Kidney (tissue), 14 donors: ENCODE data around the gene RSPH6A. TPM values are rescaled to one million over a fixed set of nuclear protein-coding genes. Genes with fewer than 3 reads are reported as not detected.

Source experiments
- DNase-seq, 5 donors: peaks; one replicate each; pipeline ENCODE4 v3.0.0-alpha.2; 2013 to 2020
- FAIRE-seq: peaks from 2 replicates; lab custom pipeline; 2012; peaks lifted over from hg19 to GRCh38; lab: Jason Lieb, UNC
- H3K27ac ChIP-seq, 2 donors: one replicate each; pipeline ENCODE4 v1.7.0; 2013; ENCODE audit warnings: low read depth in 2 of 2, low read length in 2 of 2, inconsistent platforms in 1 of 2
- H3K27me3 ChIP-seq: one replicate; pipeline ENCODE4 v1.7.1; 2013; ENCODE audit warnings: low read length, inconsistent platforms; ENCODE audit not compliant: control insufficient read depth, insufficient read depth
- H3K36me3 ChIP-seq, 3 donors: one replicate each; pipeline versions ENCODE4 v1.7.0 to v1.7.1; 2013; ENCODE audit warnings: low read length in 3 of 3, control low read depth in 1 of 3, inconsistent platforms in 1 of 3; ENCODE audit not compliant: insufficient read depth in 3 of 3, control insufficient read depth in 2 of 3
- H3K4me1 ChIP-seq, 3 donors: one replicate each; pipeline versions ENCODE4 v1.7.0 to v1.7.1; 2013; ENCODE audit warnings: low read length in 3 of 3, inconsistent platforms in 1 of 3, low read depth in 1 of 3; ENCODE audit not compliant: control insufficient read depth in 2 of 3, insufficient read depth in 2 of 3
- H3K4me3 ChIP-seq, 3 donors: one replicate each; pipeline versions ENCODE4 v1.7.0 to v1.8.1; 2013; ENCODE audit warnings: low read length in 3 of 3, control low read depth in 1 of 3, inconsistent platforms in 1 of 3
- H3K9ac ChIP-seq, 3 donors: one replicate each; pipeline versions ENCODE4 v1.7.0 to v1.7.1; 2013; ENCODE audit warnings: low read length in 3 of 3, control low read depth in 1 of 3, inconsistent platforms in 1 of 3
- H3K9me3 ChIP-seq, 3 donors: one replicate each; pipeline versions ENCODE4 v1.7.0 to v1.7.1; 2013; ENCODE audit warnings: low read length in 3 of 3, control low read depth in 1 of 3, inconsistent platforms in 1 of 3; ENCODE audit not compliant: control insufficient read depth in 2 of 3, insufficient read depth in 1 of 3
- intact Hi-C: fragments of 100-400 bp; cut with DNase I; formaldehyde crosslinking; loops from one replicate; pipeline ENCODE4 v1.11.1; 2022
- polyA plus RNA-seq: library from polyadenylated mRNA; stranded (reverse); fragments of 350-450 nt; fragmentation: Illumina TruSeq; extraction: RNeasy Lipid Tissue Mini Kit (QIAGEN cat#74804); gene quantifications from one replicate; pipeline ENCODE4 v1.2.3, GENCODE V29; 2014; ENCODE audit warnings: low read depth, low replicate concordance; ENCODE audit not compliant: insufficient read depth
- total RNA-seq: library from RNA; stranded (reverse); fragmentation: NEBNext Ultra II Directional; extraction: Animal tissue kit (Norgen Biotek cat#: 25700); gene quantifications from one replicate; pipeline ENCODE4 v1.2.1, GENCODE V29; 2021
- TF ChIP-seq, protein P1 (sequence below): IDR thresholded peaks from 3 replicates; pipeline ENCODE4 v1.5.1; 2012; ENCODE audit warnings: mild to moderate bottlenecking, moderate library complexity, borderline replicate concordance; ENCODE audit not compliant: insufficient read depth; ENCODE audit errors: extremely low read depth
- donor health status: control.
- donor health status: control.
- donor health status: control.
- donor health status: control.
- donor health status: control.
- donor health status: DM: yes; HTN: yes; CAD: no.
- donor health status: Normal renal cell carcinoma (clear cell type).

Gene RSPH6A
- total and polyA plus RNA-seq, 2 donors from 2014 or later = 0.13 TPM; not detected in 1

DNA sequence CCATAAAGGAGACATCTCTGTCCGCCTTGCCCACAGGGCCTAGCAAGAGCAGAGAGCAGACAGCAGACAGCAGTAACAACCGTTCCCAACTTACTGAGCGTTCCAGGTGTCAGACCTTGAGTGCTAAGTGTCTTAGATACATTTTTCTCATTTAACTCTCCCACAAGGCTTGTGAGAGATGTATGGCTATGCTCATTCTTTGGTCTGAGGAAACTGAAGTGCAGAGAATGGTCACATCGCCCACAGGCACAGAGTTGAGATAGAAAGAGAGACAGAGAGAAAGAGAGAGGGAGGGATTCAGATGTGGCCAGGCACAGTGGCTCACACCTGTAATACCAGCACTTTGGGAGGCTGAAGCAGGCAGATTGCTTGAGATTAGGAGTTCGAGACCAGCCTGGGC lies 67.6 kb downstream of the RSPH6A start:
- Histone ChIP-seq H3K27me3 (no peaks in the 10 kb centered on the region), H3K36me3 (no peaks in the 10 kb centered on the region), H3K9me3 (no peaks in the 10 kb centered on the region), H3K27ac (no peak overlapping the region), H3K4me3 (no peak overlapping the region), H3K4me1 (no peaks in the 10 kb centered on the region), H3K9ac (no peak overlapping the region)
- DNase-seq = no peak
- TF ChIP-seq, protein P1, sequence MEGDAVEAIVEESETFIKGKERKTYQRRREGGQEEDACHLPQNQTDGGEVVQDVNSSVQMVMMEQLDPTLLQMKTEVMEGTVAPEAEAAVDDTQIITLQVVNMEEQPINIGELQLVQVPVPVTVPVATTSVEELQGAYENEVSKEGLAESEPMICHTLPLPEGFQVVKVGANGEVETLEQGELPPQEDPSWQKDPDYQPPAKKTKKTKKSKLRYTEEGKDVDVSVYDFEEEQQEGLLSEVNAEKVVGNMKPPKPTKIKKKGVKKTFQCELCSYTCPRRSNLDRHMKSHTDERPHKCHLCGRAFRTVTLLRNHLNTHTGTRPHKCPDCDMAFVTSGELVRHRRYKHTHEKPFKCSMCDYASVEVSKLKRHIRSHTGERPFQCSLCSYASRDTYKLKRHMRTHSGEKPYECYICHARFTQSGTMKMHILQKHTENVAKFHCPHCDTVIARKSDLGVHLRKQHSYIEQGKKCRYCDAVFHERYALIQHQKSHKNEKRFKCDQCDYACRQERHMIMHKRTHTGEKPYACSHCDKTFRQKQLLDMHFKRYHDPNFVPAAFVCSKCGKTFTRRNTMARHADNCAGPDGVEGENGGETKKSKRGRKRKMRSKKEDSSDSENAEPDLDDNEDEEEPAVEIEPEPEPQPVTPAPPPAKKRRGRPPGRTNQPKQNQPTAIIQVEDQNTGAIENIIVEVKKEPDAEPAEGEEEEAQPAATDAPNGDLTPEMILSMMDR = no peak
- no peak for FAIRE-seq
- intact Hi-C loops = no loop called here

DNA sequence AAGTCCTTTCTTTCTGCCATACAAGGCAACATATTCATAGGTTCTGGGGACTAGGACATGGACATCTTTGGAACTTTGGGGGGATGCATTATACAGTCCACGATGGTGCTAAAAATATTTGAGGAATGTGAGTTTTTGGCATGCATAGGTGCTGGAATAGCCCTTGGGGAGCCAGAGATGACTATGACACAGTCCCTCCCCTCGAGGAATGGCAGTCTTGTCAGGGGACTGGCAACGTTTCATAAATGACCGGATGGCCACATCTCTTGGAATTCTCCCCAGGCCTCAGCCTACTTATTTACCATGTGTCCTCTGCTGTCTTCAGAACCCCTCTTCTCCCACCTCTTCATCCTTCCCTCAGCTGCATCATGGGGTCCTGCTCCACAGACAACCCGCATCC lies 68.2 kb downstream of the RSPH6A start:
- H3K4me3 ChIP-seq = no peak overlapping the region
- H3K36me3 ChIP-seq = no peaks in the 10 kb centered on the region
- no peaks in the 10 kb centered on the region for H3K27me3 ChIP-seq
- TF ChIP-seq, protein P1 = no peak
- intact Hi-C loops = no loop called here
- H3K27ac ChIP-seq = no peak overlapping the region
- no peak for FAIRE-seq
- no peaks in the 10 kb centered on the region for H3K4me1 ChIP-seq
- no peak for DNase-seq
- no peak overlapping the region for H3K9ac ChIP-seq
- no peaks in the 10 kb centered on the region for H3K9me3 ChIP-seq

Other genes starting within 250 kb of the RSPH6A start
- 19.1 TPM for gene OPA3, start 230.5 kb downstream of the RSPH6A start, total RNA-seq
- 8.1 TPM for gene OPA3, start 230.5 kb downstream of the RSPH6A start, polyA plus RNA-seq
- 9.7 TPM for gene GPR4, start 213.1 kb downstream of the RSPH6A start, total RNA-seq
- 6.8 TPM for gene GPR4, start 213.1 kb downstream of the RSPH6A start, polyA plus RNA-seq
- gene EML2, start 175.9 kb downstream of the RSPH6A start, total RNA-seq = 93.8 TPM
- gene EML2, start 175.9 kb downstream of the RSPH6A start, polyA plus RNA-seq = 36.6 TPM
- 3.3 TPM for gene GIPR, start 147.1 kb downstream of the RSPH6A start, total RNA-seq
- 0.65 TPM for gene GIPR, start 147.1 kb downstream of the RSPH6A start, polyA plus RNA-seq
- 252 TPM for gene SNRPD2, start 123.4 kb downstream of the RSPH6A start, total RNA-seq
- gene SNRPD2, start 123.4 kb downstream of the RSPH6A start, polyA plus RNA-seq = 358 TPM
- 8.0 TPM for gene QPCTL, start 122.6 kb downstream of the RSPH6A start, total RNA-seq
- 6.8 TPM for gene QPCTL, start 122.6 kb downstream of the RSPH6A start, polyA plus RNA-seq
- 16.6 TPM for gene FBXO46, start 84.4 kb downstream of the RSPH6A start, total RNA-seq
- 6.5 TPM for gene FBXO46, start 84.4 kb downstream of the RSPH6A start, polyA plus RNA-seq
- gene MEIOSIN, start 81.9 kb downstream of the RSPH6A start, total RNA-seq = not detected
- not detected for gene MEIOSIN, start 81.9 kb downstream of the RSPH6A start, polyA plus RNA-seq
- gene SIX5, start 46.1 kb downstream of the RSPH6A start, total RNA-seq = 19.4 TPM
- 15.2 TPM for gene SIX5, start 46.1 kb downstream of the RSPH6A start, polyA plus RNA-seq
- 63.0 TPM for gene DMPK, start 32.8 kb downstream of the RSPH6A start, total RNA-seq
- 31.3 TPM for gene DMPK, start 32.8 kb downstream of the RSPH6A start, polyA plus RNA-seq
- gene DMWD, start 22.5 kb downstream of the RSPH6A start, total RNA-seq = 60.9 TPM
- 22.2 TPM for gene DMWD, start 22.5 kb downstream of the RSPH6A start, polyA plus RNA-seq
- gene SYMPK, start 47.8 kb upstream of the RSPH6A start, total RNA-seq = 77.4 TPM
- 61.5 TPM for gene SYMPK, start 47.8 kb upstream of the RSPH6A start, polyA plus RNA-seq
- 3.7 TPM for gene FOXA3, start 49.0 kb upstream of the RSPH6A start, total RNA-seq
- 1.8 TPM for gene FOXA3, start 49.0 kb upstream of the RSPH6A start, polyA plus RNA-seq
- 23.2 TPM for gene IRF2BP1, start 70.8 kb upstream of the RSPH6A start, total RNA-seq
- 18.2 TPM for gene IRF2BP1, start 70.8 kb upstream of the RSPH6A start, polyA plus RNA-seq
- gene MYPOP, start 87.3 kb upstream of the RSPH6A start, total RNA-seq = 6.7 TPM
- gene MYPOP, start 87.3 kb upstream of the RSPH6A start, polyA plus RNA-seq = 11.7 TPM
- not detected for gene NANOS2, start 99.5 kb upstream of the RSPH6A start, total RNA-seq
- gene NANOS2, start 99.5 kb upstream of the RSPH6A start, polyA plus RNA-seq = not detected
- 8.5 TPM for gene NOVA2, start 158.6 kb upstream of the RSPH6A start, total RNA-seq
- 0.95 TPM for gene NOVA2, start 158.6 kb upstream of the RSPH6A start, polyA plus RNA-seq
- gene CCDC61, start 180.2 kb upstream of the RSPH6A start, total RNA-seq = 22.2 TPM
- gene CCDC61, start 180.2 kb upstream of the RSPH6A start, polyA plus RNA-seq = 17.8 TPM
- not detected for gene PGLYRP1, start 207.7 kb upstream of the RSPH6A start, total RNA-seq
- not detected for gene PGLYRP1, start 207.7 kb upstream of the RSPH6A start, polyA plus RNA-seq
- not detected for gene IGFL4, start 225.7 kb upstream of the RSPH6A start, total RNA-seq
- gene IGFL4, start 225.7 kb upstream of the RSPH6A start, polyA plus RNA-seq = not detected